Smooth muscle cell (in vitro differentiated cells): ENCODE results near the gene CABP1. TPM values are rescaled to one million over a fixed set of nuclear protein-coding genes. Genes with fewer than 3 reads are reported as not detected.

Source experiments
- DNase-seq: peaks from one replicate; lab custom pipeline; 2025; ENCODE audit not compliant: unreplicated experiment; lab: John Stamatoyannopoulos, UW
- H2AFZ ChIP-seq: fragments of 200-600 bp; sonication (generic); 2 replicates; pipeline ENCODE4 v1.6.0; 2016; ENCODE audit warnings: antibody characterized with exemption, low read depth, mild to moderate bottlenecking
- H3F3A ChIP-seq: fragments of 200-600 bp; sonication (generic); 2 replicates; pipeline ENCODE4 v1.6.0; 2017; ENCODE audit warnings: antibody characterized with exemption, low read depth
- H3K27ac ChIP-seq: fragments of 200-600 bp; sonication (generic); 2 replicates; pipeline ENCODE4 v1.5.1; 2016; ENCODE audit warnings: low read depth, mild to moderate bottlenecking
- H3K27me3 ChIP-seq: fragments of 200-600 bp; sonication (generic); 2 replicates; pipeline ENCODE4 v1.6.1; 2016; ENCODE audit warnings: low read depth, mild to moderate bottlenecking
- H3K36me3 ChIP-seq: fragments of 200-600 bp; sonication (generic); 2 replicates; pipeline ENCODE4 v1.5.1; 2016; ENCODE audit warnings: low read depth
- H3K4me1 ChIP-seq: fragments of 200-600 bp; sonication (generic); 2 replicates; pipeline ENCODE4 v1.5.1; 2016; ENCODE audit warnings: low read depth
- H3K4me2 ChIP-seq: fragments of 200-600 bp; sonication (generic); 2 replicates; pipeline ENCODE4 v1.6.0; 2016; ENCODE audit warnings: mild to moderate bottlenecking
- H3K4me3 ChIP-seq: fragments of 200-600 bp; sonication (generic); 2 replicates; pipeline ENCODE4 v1.5.1; 2016; ENCODE audit warnings: mild to moderate bottlenecking
- H3K79me2 ChIP-seq: fragments of 200-600 bp; sonication (generic); 2 replicates; pipeline ENCODE4 v1.6.0; 2016; ENCODE audit warnings: low read depth, mild to moderate bottlenecking
- H3K9ac ChIP-seq: fragments of 200-600 bp; sonication (generic); 2 replicates; pipeline ENCODE4 v1.6.0; 2016; ENCODE audit warnings: low read depth
- H3K9me3 ChIP-seq: fragments of 200-600 bp; sonication (generic); replicated peaks from 2 replicates; pipeline ENCODE4 v1.5.1; 2016; ENCODE audit warnings: low read depth
- H4K20me1 ChIP-seq: fragments of 200-600 bp; sonication (generic); 2 replicates; pipeline ENCODE4 v1.6.0; 2016; ENCODE audit warnings: low read depth
- WGBS: methylation state at CpG from one replicate; pipeline ENCODE4 v1.1.7; 2016; ENCODE audit warnings: low lambda C conversion rate; 5-methylcytosine and 5-hydroxymethylcytosine counted together
- polyA plus RNA-seq: library from polyadenylated mRNA; unstranded; fragments of >200 nt; fragmentation: Nextera tagmentation; extraction: Ambion mirVana; gene quantifications from 2 replicates; pipeline ENCODE4 v1.2.1, GENCODE V29; 2016
- total RNA-seq: library from RNA; depleted of rRNA; stranded (reverse); fragments of >200 nt; gene quantifications from 2 replicates; pipeline ENCODE4 v1.2.3, GENCODE V29; 2014
- TF ChIP-seq, protein P1 (sequence below): fragments of 200-600 bp; sonication (generic); IDR thresholded peaks from 2 replicates; pipeline ENCODE4 v1.5.1; 2017; ENCODE audit warnings: borderline replicate concordance, mild to moderate bottlenecking, antibody characterized with exemption; ENCODE audit not compliant: insufficient read depth, poor library complexity, severe bottlenecking

Gene CABP1
- total RNA-seq = not detected in 2 replicates
- 0.50 TPM in 1 of 2 replicates, not detected in the other for polyA plus RNA-seq

DNA sequence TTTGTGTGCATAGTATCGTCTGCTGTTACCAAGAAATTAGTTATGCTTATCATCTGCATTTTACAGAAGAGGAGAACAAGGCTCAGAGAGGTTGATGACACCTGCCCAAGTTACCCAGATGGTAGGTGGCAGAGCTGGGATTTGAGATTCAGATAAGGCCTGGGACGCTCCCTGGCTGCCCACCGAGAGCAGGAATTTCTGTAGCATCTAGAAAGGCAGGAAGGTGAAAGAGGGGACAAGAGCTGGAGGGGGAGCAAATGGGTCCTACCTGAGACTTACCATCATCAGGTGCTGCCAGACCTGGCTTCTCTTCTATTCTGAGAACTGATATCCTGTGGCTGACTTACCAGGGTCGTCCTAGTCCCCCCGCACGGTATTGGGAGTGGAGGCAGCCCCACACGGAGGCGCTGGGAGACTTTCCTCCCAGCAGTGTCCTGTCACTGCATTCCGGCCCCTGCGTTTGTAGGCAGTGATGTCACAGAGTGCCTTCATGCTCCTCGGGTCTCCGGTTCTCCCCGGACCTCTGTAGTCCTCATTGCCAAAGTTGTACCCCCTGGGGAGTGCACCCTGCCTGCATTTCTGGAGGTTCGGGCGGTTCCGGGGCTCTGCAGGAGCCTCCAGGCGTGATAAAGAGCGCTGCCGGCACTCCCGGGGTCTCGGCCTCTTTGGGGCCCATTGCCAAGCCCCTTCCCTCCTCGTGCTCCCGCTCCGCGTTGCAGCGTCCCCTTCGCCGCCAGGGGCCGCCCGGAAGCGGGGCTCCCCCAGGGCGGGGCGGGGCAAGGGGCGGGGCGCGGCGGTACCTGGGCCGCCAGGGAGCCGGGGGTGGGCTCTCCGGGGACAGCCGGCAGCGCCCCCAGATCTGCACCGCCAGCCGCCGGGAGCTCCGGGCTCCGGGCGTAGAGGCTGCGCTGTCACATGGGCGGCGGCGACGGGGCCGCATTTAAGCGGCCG is at the start of gene CABP1:
Gene CABP1, plus strand, starts transcription at position 856 of the 951 bp plus-strand sequence. Its CDS starts 60 bp downstream, at position 916.
- Histone ChIP-seq H4K20me1 (no peaks in the 10 kb centered on the region), H3K27ac (no peak within 1 kb of the TSS), H3K9ac (no peak within 1 kb of the TSS), H2AFZ (no peak within 1 kb of the TSS), H3K36me3 (no peaks in the 10 kb centered on the region), H3K4me2 (peak within 1 kb of the TSS; percentile 93), H3K4me1 (peaks cover 4% of the 10 kb centered on the region), H3K4me3 (peak within 1 kb of the TSS; percentile 47), H3K27me3 (peaks cover 64% of the 10 kb centered on the region), H3K9me3 (no peaks in the 10 kb centered on the region), H3K79me2 (no peaks in the 10 kb centered on the region), H3F3A (no peaks in the 10 kb centered on the region)
- no peak for DNase-seq
- 7% methylated on average over 53 of the region's 56 CpGs for WGBS
- TF ChIP-seq, protein P1, sequence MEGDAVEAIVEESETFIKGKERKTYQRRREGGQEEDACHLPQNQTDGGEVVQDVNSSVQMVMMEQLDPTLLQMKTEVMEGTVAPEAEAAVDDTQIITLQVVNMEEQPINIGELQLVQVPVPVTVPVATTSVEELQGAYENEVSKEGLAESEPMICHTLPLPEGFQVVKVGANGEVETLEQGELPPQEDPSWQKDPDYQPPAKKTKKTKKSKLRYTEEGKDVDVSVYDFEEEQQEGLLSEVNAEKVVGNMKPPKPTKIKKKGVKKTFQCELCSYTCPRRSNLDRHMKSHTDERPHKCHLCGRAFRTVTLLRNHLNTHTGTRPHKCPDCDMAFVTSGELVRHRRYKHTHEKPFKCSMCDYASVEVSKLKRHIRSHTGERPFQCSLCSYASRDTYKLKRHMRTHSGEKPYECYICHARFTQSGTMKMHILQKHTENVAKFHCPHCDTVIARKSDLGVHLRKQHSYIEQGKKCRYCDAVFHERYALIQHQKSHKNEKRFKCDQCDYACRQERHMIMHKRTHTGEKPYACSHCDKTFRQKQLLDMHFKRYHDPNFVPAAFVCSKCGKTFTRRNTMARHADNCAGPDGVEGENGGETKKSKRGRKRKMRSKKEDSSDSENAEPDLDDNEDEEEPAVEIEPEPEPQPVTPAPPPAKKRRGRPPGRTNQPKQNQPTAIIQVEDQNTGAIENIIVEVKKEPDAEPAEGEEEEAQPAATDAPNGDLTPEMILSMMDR = peak; percentile 20

- H3K9ac ChIP-seq = no peak overlapping the region
- no peak for DNase-seq
- H4K20me1 ChIP-seq = no peaks in the 10 kb centered on the region
- H3K36me3 ChIP-seq = no peaks in the 10 kb centered on the region
- H2AFZ ChIP-seq = no peak overlapping the region
- H3K79me2 ChIP-seq = no peaks in the 10 kb centered on the region
- no peak overlapping the region for H3K27ac ChIP-seq
- no peaks in the 10 kb centered on the region for H3K4me1 ChIP-seq
- no peaks in the 10 kb centered on the region for H3K27me3 ChIP-seq
- no peak overlapping the region for H3K4me3 ChIP-seq
- no peak overlapping the region for H3K4me2 ChIP-seq
- no peaks in the 10 kb centered on the region for H3K9me3 ChIP-seq
- H3F3A ChIP-seq = no peaks in the 10 kb centered on the region
- 83% methylated on average over 6 of the region's 6 CpGs for WGBS
- TF ChIP-seq, protein P1 = no peak
Observed at GRCh38 chr12:120590741-120591407, 49.6 kb upstream of the CABP1 start.

- 81% methylated on average over 8 of the region's 8 CpGs for WGBS
- TF ChIP-seq, protein P1 = no peak
- no peaks in the 10 kb centered on the region for H3K27me3 ChIP-seq
- no peak overlapping the region for H3K4me3 ChIP-seq
- H3K79me2 ChIP-seq = no peaks in the 10 kb centered on the region
- no peaks in the 10 kb centered on the region for H3K9me3 ChIP-seq
- H3K9ac ChIP-seq = no peak overlapping the region
- no peak overlapping the region for H2AFZ ChIP-seq
- H3F3A ChIP-seq = no peaks in the 10 kb centered on the region
- no peak overlapping the region for H3K27ac ChIP-seq
- DNase-seq = no peak
- no peak overlapping the region for H3K4me2 ChIP-seq
- no peaks in the 10 kb centered on the region for H4K20me1 ChIP-seq
- H3K36me3 ChIP-seq = no peaks in the 10 kb centered on the region
- H3K4me1 ChIP-seq = no peaks in the 10 kb centered on the region
Observed at GRCh38 chr12:120592121-120593049, 48.0 kb upstream of the CABP1 start.
